Measurements from ENCODE around the gene NPFFR1.

NPFFR1 gene

GRCh38 chr10:70321233-70321632, 37.4 kb upstream of the NPFFR1 start:
- no peak overlapping the region for H3K4me3 ChIP-seq (ENCODE audit: low read depth, low read length)
- DNase-seq: no peak
- H3K27me3 ChIP-seq (ENCODE audit: insufficient read depth, low read length): no peaks in the 10 kb centered on the region
- no peaks in the 10 kb centered on the region for H3K79me1 ChIP-seq (ENCODE audit: low read length)
- H2BK120ac ChIP-seq (ENCODE audit: insufficient read depth, low read length, poor library complexity): no peak overlapping the region
- no peak overlapping the region for H2BK5ac ChIP-seq (ENCODE audit: low read depth, low read length, poor library complexity)
- H3K27ac ChIP-seq (ENCODE audit: low read depth, low read length): no peak overlapping the region
- no peaks in the 10 kb centered on the region for H3K36me3 ChIP-seq (ENCODE audit: control insufficient read depth in 1 of 2, insufficient read depth in 2 of 2, low read length in 2 of 2)
- no peaks in the 10 kb centered on the region for H3K9me3 ChIP-seq (ENCODE audit: insufficient read depth, low read depth, low read length)
- H2BK12ac ChIP-seq (ENCODE audit: low read length): no peak overlapping the region
- H3K18ac ChIP-seq (ENCODE audit: low read length): no peak overlapping the region
- no peak overlapping the region for H3K14ac ChIP-seq (ENCODE audit: low read length)
- no CpG with 5 or more reads among the region's 5 CpGs for WGBS (ENCODE audit: extremely low coverage, insufficient coverage, insufficient read length)
- H3K4me1 ChIP-seq (ENCODE audit: control insufficient read depth in 1 of 2, insufficient read depth in 2 of 2, low read length in 2 of 2): no peaks in the 10 kb centered on the region
- H2AK5ac ChIP-seq (ENCODE audit: low read length): no peak overlapping the region
- no peak overlapping the region for H3K4ac ChIP-seq (ENCODE audit: low read depth, low read length)
- H3K23ac ChIP-seq (ENCODE audit: low read length): no peak overlapping the region
- H4K12ac ChIP-seq (ENCODE audit: low read depth, low read length): no peak overlapping the region
- no peak overlapping the region for H3K9ac ChIP-seq (ENCODE audit: low read length)
- H2AFZ ChIP-seq (ENCODE audit: insufficient read depth, low read length, poor library complexity): no peak overlapping the region
- no peak overlapping the region for H4K91ac ChIP-seq (ENCODE audit: low read depth, low read length)
- no peak overlapping the region for H3K4me2 ChIP-seq (ENCODE audit: low read length)
- no peaks in the 10 kb centered on the region for H3K79me2 ChIP-seq (ENCODE audit: control insufficient read depth, insufficient read depth, low read length, poor library complexity)
- H4K8ac ChIP-seq (ENCODE audit: low read depth, low read length): no peak overlapping the region

- H3K18ac ChIP-seq (ENCODE audit: low read length): no peak overlapping the region
- H2BK120ac ChIP-seq (ENCODE audit: insufficient read depth, low read length, poor library complexity): no peak overlapping the region
- H3K9ac ChIP-seq (ENCODE audit: low read length): no peak overlapping the region
- H4K12ac ChIP-seq (ENCODE audit: low read depth, low read length): no peak overlapping the region
- H3K4me1 ChIP-seq (ENCODE audit: control insufficient read depth in 1 of 2, insufficient read depth in 2 of 2, low read length in 2 of 2): no peaks in the 10 kb centered on the region
- H3K36me3 ChIP-seq (ENCODE audit: control insufficient read depth in 1 of 2, insufficient read depth in 2 of 2, low read length in 2 of 2): no peaks in the 10 kb centered on the region
- no peak overlapping the region for H4K91ac ChIP-seq (ENCODE audit: low read depth, low read length)
- H3K9me3 ChIP-seq (ENCODE audit: insufficient read depth, low read depth, low read length): no peaks in the 10 kb centered on the region
- H3K79me1 ChIP-seq (ENCODE audit: low read length): no peaks in the 10 kb centered on the region
- no peaks in the 10 kb centered on the region for H3K27me3 ChIP-seq (ENCODE audit: insufficient read depth, low read length)
- no peak overlapping the region for H4K8ac ChIP-seq (ENCODE audit: low read depth, low read length)
- no peak overlapping the region for H3K4ac ChIP-seq (ENCODE audit: low read depth, low read length)
- no peak overlapping the region for H3K4me3 ChIP-seq (ENCODE audit: low read depth, low read length)
- WGBS (ENCODE audit: extremely low coverage, insufficient coverage, insufficient read length): no CpG with 5 or more reads among the region's 5 CpGs
- no peak overlapping the region for H3K23ac ChIP-seq (ENCODE audit: low read length)
- no peak overlapping the region for H3K4me2 ChIP-seq (ENCODE audit: low read length)
- no peak overlapping the region for H2AFZ ChIP-seq (ENCODE audit: insufficient read depth, low read length, poor library complexity)
- H3K14ac ChIP-seq (ENCODE audit: low read length): no peak overlapping the region
- no peak overlapping the region for H2BK5ac ChIP-seq (ENCODE audit: low read depth, low read length, poor library complexity)
- no peak overlapping the region for H3K27ac ChIP-seq (ENCODE audit: low read depth, low read length)
- no peak for DNase-seq
- H2AK5ac ChIP-seq (ENCODE audit: low read length): no peak overlapping the region
- no peaks in the 10 kb centered on the region for H3K79me2 ChIP-seq (ENCODE audit: control insufficient read depth, insufficient read depth, low read length, poor library complexity)
- no peak overlapping the region for H2BK12ac ChIP-seq (ENCODE audit: low read length)
Observed at GRCh38 chr10:70320751-70321150, 36.9 kb upstream of the NPFFR1 start.

- no peak overlapping the region for H3K14ac ChIP-seq (ENCODE audit: low read length)
- H3K79me1 ChIP-seq (ENCODE audit: low read length): no peaks in the 10 kb centered on the region
- H3K23ac ChIP-seq (ENCODE audit: low read length): no peak overlapping the region
- no peak overlapping the region for H4K91ac ChIP-seq (ENCODE audit: low read depth, low read length)
- no peak overlapping the region for H2BK12ac ChIP-seq (ENCODE audit: low read length)
- no peaks in the 10 kb centered on the region for H3K79me2 ChIP-seq (ENCODE audit: control insufficient read depth, insufficient read depth, low read length, poor library complexity)
- no peak overlapping the region for H2AK5ac ChIP-seq (ENCODE audit: low read length)
- H3K9me3 ChIP-seq (ENCODE audit: insufficient read depth, low read depth, low read length): no peaks in the 10 kb centered on the region
- no peaks in the 10 kb centered on the region for H3K4me1 ChIP-seq (ENCODE audit: control insufficient read depth in 1 of 2, insufficient read depth in 2 of 2, low read length in 2 of 2)
- H4K8ac ChIP-seq (ENCODE audit: low read depth, low read length): no peak overlapping the region
- H3K18ac ChIP-seq (ENCODE audit: low read length): no peak overlapping the region
- H3K4me2 ChIP-seq (ENCODE audit: low read length): no peak overlapping the region
- H2BK120ac ChIP-seq (ENCODE audit: insufficient read depth, low read length, poor library complexity): no peak overlapping the region
- no peaks in the 10 kb centered on the region for H3K36me3 ChIP-seq (ENCODE audit: control insufficient read depth in 1 of 2, insufficient read depth in 2 of 2, low read length in 2 of 2)
- no peak overlapping the region for H3K9ac ChIP-seq (ENCODE audit: low read length)
- WGBS (ENCODE audit: extremely low coverage, insufficient coverage, insufficient read length): no CpG with 5 or more reads among the region's 5 CpGs
- H2AFZ ChIP-seq (ENCODE audit: insufficient read depth, low read length, poor library complexity): no peak overlapping the region
- H3K4me3 ChIP-seq (ENCODE audit: low read depth, low read length): no peak overlapping the region
- no peak overlapping the region for H3K4ac ChIP-seq (ENCODE audit: low read depth, low read length)
- H4K12ac ChIP-seq (ENCODE audit: low read depth, low read length): no peak overlapping the region
- no peaks in the 10 kb centered on the region for H3K27me3 ChIP-seq (ENCODE audit: insufficient read depth, low read length)
- H3K27ac ChIP-seq (ENCODE audit: low read depth, low read length): no peak overlapping the region
- no peak for DNase-seq
- H2BK5ac ChIP-seq (ENCODE audit: low read depth, low read length, poor library complexity): no peak overlapping the region
Observed at GRCh38 chr10:70319824-70320223, 36.0 kb upstream of the NPFFR1 start.

- H3K27ac ChIP-seq (ENCODE audit: low read depth, low read length): no peak overlapping the region
- no peaks in the 10 kb centered on the region for H3K27me3 ChIP-seq (ENCODE audit: insufficient read depth, low read length)
- H3K4me1 ChIP-seq (ENCODE audit: control insufficient read depth in 1 of 2, insufficient read depth in 2 of 2, low read length in 2 of 2): no peaks in the 10 kb centered on the region
- H3K4ac ChIP-seq (ENCODE audit: low read depth, low read length): no peak overlapping the region
- H3K4me2 ChIP-seq (ENCODE audit: low read length): no peak overlapping the region
- no peak overlapping the region for H3K23ac ChIP-seq (ENCODE audit: low read length)
- H3K9me3 ChIP-seq (ENCODE audit: insufficient read depth, low read depth, low read length): no peaks in the 10 kb centered on the region
- no peak overlapping the region for H3K4me3 ChIP-seq (ENCODE audit: low read depth, low read length)
- no peak overlapping the region for H2AK5ac ChIP-seq (ENCODE audit: low read length)
- H2AFZ ChIP-seq (ENCODE audit: insufficient read depth, low read length, poor library complexity): no peak overlapping the region
- H4K8ac ChIP-seq (ENCODE audit: low read depth, low read length): no peak overlapping the region
- H2BK12ac ChIP-seq (ENCODE audit: low read length): no peak overlapping the region
- no peak overlapping the region for H3K14ac ChIP-seq (ENCODE audit: low read length)
- H4K91ac ChIP-seq (ENCODE audit: low read depth, low read length): no peak overlapping the region
- H3K9ac ChIP-seq (ENCODE audit: low read length): no peak overlapping the region
- no peak overlapping the region for H3K18ac ChIP-seq (ENCODE audit: low read length)
- H4K12ac ChIP-seq (ENCODE audit: low read depth, low read length): no peak overlapping the region
- DNase-seq: no peak
- H3K79me1 ChIP-seq (ENCODE audit: low read length): no peaks in the 10 kb centered on the region
- no CpG with 5 or more reads among the region's 6 CpGs for WGBS (ENCODE audit: extremely low coverage, insufficient coverage, insufficient read length)
- H2BK5ac ChIP-seq (ENCODE audit: low read depth, low read length, poor library complexity): no peak overlapping the region
- H2BK120ac ChIP-seq (ENCODE audit: insufficient read depth, low read length, poor library complexity): no peak overlapping the region
- H3K79me2 ChIP-seq (ENCODE audit: control insufficient read depth, insufficient read depth, low read length, poor library complexity): no peaks in the 10 kb centered on the region
- no peaks in the 10 kb centered on the region for H3K36me3 ChIP-seq (ENCODE audit: control insufficient read depth in 1 of 2, insufficient read depth in 2 of 2, low read length in 2 of 2)
Observed at GRCh38 chr10:70319183-70319582, 35.4 kb upstream of the NPFFR1 start.
